ENCODE data around the gene OTUD4.

Gene OTUD4

DNA sequence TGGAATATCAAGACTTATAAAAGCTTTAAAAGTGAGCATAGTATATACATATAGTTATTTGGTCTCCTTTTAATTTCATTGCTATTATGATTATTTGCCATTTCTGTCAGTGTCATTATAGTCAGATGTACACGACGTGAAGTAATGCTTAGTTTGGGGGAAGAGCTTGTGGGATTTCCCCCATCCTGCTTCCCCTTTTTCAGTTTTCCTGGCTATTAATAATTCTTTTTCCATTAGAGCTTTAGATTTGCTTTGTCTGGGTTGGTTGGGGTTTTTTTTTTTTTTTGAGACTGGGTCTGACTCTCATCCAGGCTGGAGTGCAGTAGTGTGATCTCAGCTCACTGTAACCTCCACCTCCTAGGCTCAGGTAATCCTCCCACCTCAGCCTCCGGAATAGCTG lies 76.9 kb downstream of the OTUD4 start:
- no peak for DNase-seq

GRCh38 chr4:145102619-145103018 lies 77.8 kb downstream of the OTUD4 start:
- no peak for DNase-seq

DNA sequence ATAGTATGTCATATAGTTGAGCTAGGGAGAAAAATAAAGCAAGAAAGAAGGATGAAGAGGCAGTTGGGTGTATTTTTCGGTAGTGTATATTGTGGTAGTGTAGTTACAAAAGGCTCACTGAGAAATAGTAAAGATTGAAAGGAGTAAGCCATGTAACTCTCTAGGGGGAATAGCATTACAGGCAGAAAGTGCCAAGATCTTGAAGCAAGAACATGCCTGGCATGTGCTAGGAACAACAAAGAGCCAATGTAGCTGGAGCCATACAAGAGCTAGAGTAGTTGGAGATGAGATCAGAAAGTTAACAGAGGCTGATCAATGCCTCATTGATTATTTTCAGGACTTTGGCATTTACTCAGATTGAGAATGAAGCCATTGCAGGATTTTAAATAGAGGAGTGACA lies 79.3 kb downstream of the OTUD4 start:
- no peak for DNase-seq

- no peak for DNase-seq
Measured at GRCh38 chr4:145099653-145100052, 80.7 kb downstream of the OTUD4 start.

- no peak for DNase-seq
Measured at GRCh38 chr4:145098675-145099037, 81.7 kb downstream of the OTUD4 start.

DNA sequence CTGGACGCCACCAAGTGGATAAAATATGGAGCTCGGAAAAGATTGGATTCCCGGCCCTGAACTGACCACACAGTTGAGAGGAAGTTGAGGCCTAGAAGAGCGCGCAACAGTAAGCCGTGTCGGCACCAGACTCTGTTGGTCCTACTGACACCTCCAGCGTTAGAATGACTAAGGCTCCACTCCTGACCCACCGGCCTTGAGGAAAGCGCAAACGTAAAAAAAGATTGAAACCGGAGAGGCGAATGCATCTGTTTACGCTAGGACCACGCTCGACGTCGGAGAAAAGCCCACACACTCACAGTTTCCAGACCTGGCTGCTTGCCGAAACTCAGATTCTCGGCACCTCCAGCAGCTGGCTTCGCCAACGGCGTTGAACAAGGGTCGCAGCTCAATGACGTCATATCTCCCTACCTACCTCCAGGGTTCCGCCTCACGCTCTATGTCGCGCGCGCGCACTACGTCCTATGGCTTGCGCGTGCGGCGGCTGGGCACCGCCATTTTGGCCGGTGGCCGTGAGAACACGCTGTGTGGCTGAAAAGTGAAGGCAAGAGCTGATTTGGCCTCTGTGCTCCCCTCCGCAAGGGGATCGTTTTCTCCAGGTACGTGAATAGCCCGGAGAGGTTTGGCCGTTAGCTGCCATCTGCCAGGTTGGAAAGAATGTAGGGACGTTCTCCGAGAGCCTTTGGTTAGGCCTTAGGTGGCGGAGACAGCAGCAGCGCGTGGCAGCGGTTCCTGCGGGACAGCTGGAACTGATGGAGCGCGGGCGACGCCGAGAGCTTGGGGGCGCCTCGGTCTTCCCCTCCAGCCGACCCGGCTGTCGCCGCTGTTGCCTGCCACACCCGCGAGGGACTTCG lies 82.3 kb downstream of the OTUD4 start, which contains the start of the genes ABCE1 and ANAPC10:
ABCE1 (plus strand) TSS at position 491 of the 854 bp plus-strand sequence. CDS start 6,102 bp downstream, outside the sequence.
ANAPC10 (minus strand) TSS at position 376 of the 854 bp plus-strand sequence. CDS start 2,097 bp downstream, outside the sequence.
- DNase-seq = peak; percentile 84

DNA sequence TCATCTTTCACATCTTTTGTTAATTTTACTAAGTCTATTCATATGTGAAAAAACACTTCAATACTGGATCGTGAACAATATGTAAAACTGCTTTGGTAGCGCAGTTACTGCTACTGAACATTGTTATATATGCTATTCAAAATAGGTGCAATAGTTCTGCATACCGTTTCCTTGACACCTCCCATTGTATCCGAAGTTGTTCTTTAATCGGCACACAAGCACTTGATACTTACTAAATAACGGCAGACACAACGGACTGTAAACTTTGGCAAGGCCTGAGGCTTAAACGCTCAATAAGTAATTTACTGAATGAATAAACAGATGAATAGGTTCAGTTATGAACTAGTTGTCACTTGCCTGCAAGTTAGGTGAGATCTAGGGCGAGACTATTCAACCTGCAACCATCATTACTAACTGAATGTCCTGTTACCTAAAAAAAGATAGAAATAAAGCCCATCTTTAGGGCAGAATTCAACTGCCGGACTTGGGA lies 83.0 kb downstream of the OTUD4 start:
- no peak for DNase-seq

DNA sequence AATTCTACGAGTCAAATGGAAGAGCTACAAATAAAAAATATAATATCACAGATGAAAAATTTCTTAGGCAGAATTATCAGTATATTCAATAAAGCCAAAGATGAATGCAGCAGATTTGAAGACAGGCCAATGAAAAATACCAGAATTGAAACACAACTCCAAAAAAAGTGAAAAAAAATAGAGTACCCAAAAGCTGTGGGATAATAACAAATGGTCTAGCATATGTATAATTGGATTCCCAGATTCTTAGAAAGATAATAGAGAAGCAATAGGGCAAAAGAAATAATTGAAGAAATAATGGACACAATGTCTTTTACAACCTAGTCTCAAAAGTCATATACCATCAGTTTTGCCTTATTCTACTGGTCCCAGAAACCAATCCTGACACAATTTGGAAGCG lies 86.8 kb downstream of the OTUD4 start:
- no peak for DNase-seq

GRCh38 chr4:145090380-145090779 lies 90.0 kb downstream of the OTUD4 start:
- DNase-seq = no peak

GRCh38 chr4:145083891-145084605 lies 96.3 kb downstream of the OTUD4 start:
- DNase-seq = no peak
